ENCODE measurements around the gene ADAM10. TPM values are rescaled to one million over a fixed set of nuclear protein-coding genes. Genes with fewer than 3 reads are reported as not detected.

Gene ADAM10
- total and polyA plus RNA-seq, 2 of the 8 experiments (the other 6 are each of a cell fraction or from before 2014, with no cell fraction given) = 46.5 to 163 TPM

GRCh38 chr15:58785355-58785754 lies 35.8 kb upstream of the ADAM10 start (continued):
- no peak for TF ChIP-seq SP1 (IDR thresholded peaks at IDR 0.05; ENCODE audit: low read depth, low read length)
- TF ChIP-seq, protein P1, sequence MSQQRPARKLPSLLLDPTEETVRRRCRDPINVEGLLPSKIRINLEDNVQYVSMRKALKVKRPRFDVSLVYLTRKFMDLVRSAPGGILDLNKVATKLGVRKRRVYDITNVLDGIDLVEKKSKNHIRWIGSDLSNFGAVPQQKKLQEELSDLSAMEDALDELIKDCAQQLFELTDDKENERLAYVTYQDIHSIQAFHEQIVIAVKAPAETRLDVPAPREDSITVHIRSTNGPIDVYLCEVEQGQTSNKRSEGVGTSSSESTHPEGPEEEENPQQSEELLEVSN (IDR thresholded peaks at IDR 0.05) = no peak
- TF ChIP-seq KDM5A (IDR thresholded peaks at IDR 0.05; ENCODE audit: low read length) = no peak
- TF ChIP-seq RFX5 (IDR thresholded peaks at IDR 0.05; ENCODE audit: borderline replicate concordance, low read depth, low read length) = no peak

All from H1 (cell line).